HCT116 (cell line): Measurements from ENCODE around the gene RAB24.

Experiments
- CBX3 ChIP-seq: IDR thresholded peaks from 2 replicates; pipeline ENCODE4 v1.6.1; 2012; ENCODE audit warnings: low read depth
- CEBPB ChIP-seq: IDR thresholded peaks from 2 replicates; pipeline ENCODE4 v1.6.1; 2012; ENCODE audit warnings: low read depth
- CTCF ChIP-seq, 3 experiments: fragments of 200-600 bp in 1 of 3; sonication (generic) in 1 of 3; IDR thresholded peaks in 2 of 3; conservative IDR thresholded peaks in 1 of 3; 2 replicates each; pipeline ENCODE4 v1.5.1; 2012 to 2017; ENCODE audit warnings: low read depth in 2 of 3, low read length in 2 of 3, antibody characterized with exemption in 1 of 3, borderline replicate concordance in 1 of 3, control low read depth in 1 of 3, mild to moderate bottlenecking in 1 of 3, mixed read lengths in 1 of 3, mixed run types in 1 of 3, moderate library complexity in 1 of 3; ENCODE audit not compliant: insufficient read depth in 1 of 3
- EGR1 ChIP-seq: IDR thresholded peaks from 2 replicates; pipeline ENCODE4 v1.6.1; 2012; ENCODE audit warnings: low read depth
- ELF1 ChIP-seq: IDR thresholded peaks from 2 replicates; pipeline ENCODE4 v1.6.1; 2012; ENCODE audit warnings: low read depth, borderline replicate concordance
- EZH2 ChIP-seq: fragments of 200-600 bp; sonication (generic); IDR thresholded peaks from 2 replicates; pipeline ENCODE4 v1.6.1; 2017; ENCODE audit warnings: antibody characterized with exemption, mixed run types
- MAX ChIP-seq: IDR thresholded peaks from 2 replicates; pipeline ENCODE4 v1.6.1; 2012
- POLR2A ChIP-seq: IDR thresholded peaks from 2 replicates; pipeline ENCODE4 v1.7.0; 2011; ENCODE audit warnings: borderline replicate concordance; ENCODE audit not compliant: insufficient read depth, insufficient read length; ENCODE audit errors: extremely low read depth
- POLR2AphosphoS5 ChIP-seq: IDR thresholded peaks from 2 replicates; pipeline ENCODE4 v1.6.1; 2011; ENCODE audit warnings: mild to moderate bottlenecking, low read depth, low read length, moderate library complexity
- RAD21 ChIP-seq: IDR thresholded peaks from 2 replicates; pipeline ENCODE4 v1.6.1; 2012; ENCODE audit warnings: low read depth, mild to moderate bottlenecking
- REST ChIP-seq: IDR thresholded peaks from 2 replicates; pipeline ENCODE4 v1.6.1; 2012; ENCODE audit warnings: low read depth
- YY1 ChIP-seq: IDR thresholded peaks from 2 replicates; pipeline ENCODE4 v1.6.1; 2011; ENCODE audit warnings: low read length, low read depth, moderate library complexity, mild to moderate bottlenecking; ENCODE audit not compliant: insufficient replicate concordance; ENCODE audit errors: extremely low read depth

GRCh38 chr5:177299697-177300096 lies 3.8 kb downstream of the RAB24 start:
- TF ChIP-seq CTCF (IDR thresholded peaks at IDR 0.05 in 2 of 3, conservative IDR thresholded peaks at IDR 0.05 in 1 of 3; ENCODE audit: borderline replicate concordance in 1 of 3, insufficient read depth in 1 of 3, low read depth in 2 of 3, low read length in 2 of 3) (no peak), CEBPB (no peak), MAX (no peak), EZH2 (no peak), CBX3 (no peak), POLR2AphosphoS5 (no peak), YY1 (no peak), EGR1 (no peak), POLR2A (no peak), ELF1 (no peak), RAD21 (no peak), REST (no peak)
